T-helper 1 cell (primary cell): ENCODE measurements around the gene TLCD2.
"Not testable (repeated sequence)": the region's sequence is repeated elsewhere in the genome, so short reads cannot be mapped to it uniquely, and the experiment has no call there.

ENCODE experiments used
- DNase-seq, 5 donors: peaks; one replicate each; pipeline ENCODE4 v3.0.0-alpha.2; 2012 to 2020

Gene TLCD2

GRCh38 chr17:1716076-1716911 is 6.1 kb upstream of the TLCD2 start:
- DNase-seq, result peak; percentile 100

- no peak for DNase-seq
Measured at GRCh38 chr17:1715803-1716075, 5.6 kb upstream of the TLCD2 start.

GRCh38 chr17:1714980-1715802 is 5.0 kb upstream of the TLCD2 start:
- DNase-seq, result peak in 3 of 5 donors; percentile 40 to 42 (median 40)

- DNase-seq, result no peak
Measured at GRCh38 chr17:1714427-1714979, 4.3 kb upstream of the TLCD2 start.

GRCh38 chr17:1713878-1714426 is 3.8 kb upstream of the TLCD2 start:
- no peak for DNase-seq

- no peak for DNase-seq
Measured at GRCh38 chr17:1713160-1713877, 3.1 kb upstream of the TLCD2 start.

- no peak for DNase-seq
Measured at GRCh38 chr17:1712271-1712670, 2.1 kb upstream of the TLCD2 start.

GRCh38 chr17:1711804-1712203 is 1.6 kb upstream of the TLCD2 start:
- DNase-seq, result no peak

GRCh38 chr17:1710807-1711553 is 803 bp upstream of the TLCD2 start:
- no peak for DNase-seq

GRCh38 chr17:1709403-1709951 is 700 bp downstream of the TLCD2 start:
- DNase-seq, result no peak

- not testable (repeated sequence) for DNase-seq
Measured at GRCh38 chr17:1708791-1709346, 1.3 kb downstream of the TLCD2 start.

- peak in 2 of 5 donors; percentile 38 to 42 for DNase-seq
Measured at GRCh38 chr17:1707107-1707506, 3.1 kb downstream of the TLCD2 start.

GRCh38 chr17:1705004-1705403 is 5.2 kb downstream of the TLCD2 start:
- DNase-seq, result no peak

- DNase-seq, result no peak
Measured at GRCh38 chr17:1703063-1703462, 7.1 kb downstream of the TLCD2 start.

- DNase-seq, result not testable (repeated sequence)
Measured at GRCh38 chr17:1699891-1700290, 10.3 kb downstream of the TLCD2 start.

GRCh38 chr17:1697681-1698080 is 12.5 kb downstream of the TLCD2 start:
- DNase-seq, result no peak

GRCh38 chr17:1695365-1695764 is 14.8 kb downstream of the TLCD2 start:
- DNase-seq, result no peak

GRCh38 chr17:1693339-1693738 is 16.8 kb downstream of the TLCD2 start:
- DNase-seq, result no peak

GRCh38 chr17:1690544-1691221 is 19.5 kb downstream of the TLCD2 start:
- no peak for DNase-seq

- DNase-seq, result not testable (repeated sequence)
Measured at GRCh38 chr17:1688405-1688804, 21.8 kb downstream of the TLCD2 start.

- no peak for DNase-seq
Measured at GRCh38 chr17:1686086-1686485, 24.1 kb downstream of the TLCD2 start.
